Vagina (tissue), 2 donors: ENCODE results near the gene GATA3. TPM values are rescaled to one million over a fixed set of nuclear protein-coding genes. Genes with fewer than 3 reads are reported as not detected.

ENCODE experiments used
- DNase-seq, 2 donors: peaks; one replicate each; pipeline ENCODE4 v3.0.0-alpha.2; 2017; ENCODE audit errors: extremely low spot score in 2 of 2
- H3K27ac ChIP-seq: fragments of 200-600 bp; sonication (generic); one replicate; pipeline ENCODE4 v1.5.1; 2019
- H3K27me3 ChIP-seq: fragments of 200-600 bp; sonication (generic); one replicate; pipeline ENCODE4 v1.5.1; 2019
- H3K36me3 ChIP-seq, 2 donors: fragments of 200-600 bp; sonication (generic); one replicate each; pipeline ENCODE4 v1.5.1; 2017 to 2019
- H3K4me1 ChIP-seq: fragments of 200-600 bp; sonication (generic); one replicate; pipeline ENCODE4 v1.5.1; 2019
- H3K4me3 ChIP-seq, 2 donors: fragments of 200-600 bp; sonication (generic); 1 replicate in 1 of 2; 2 replicates in 1 of 2; pipeline ENCODE4 v1.5.1; 2016 to 2019
- H3K9me3 ChIP-seq: fragments of 200-600 bp; sonication (generic); one replicate; pipeline ENCODE4 v1.5.1; 2019
- POLR2A ChIP-seq, 2 donors: fragments of 450-650 bp; IDR thresholded peaks; one replicate each; pipeline ENCODE4 v1.6.1; 2017; ENCODE audit warnings: antibody characterized with exemption in 2 of 2, mild to moderate bottlenecking in 2 of 2, moderate library complexity in 2 of 2
- POLR2AphosphoS5 ChIP-seq, 2 donors: sonication (generic); formaldehyde crosslinking; IDR thresholded peaks; one replicate each; pipeline ENCODE4 v1.9.0; 2017; ENCODE audit warnings: antibody characterized with exemption in 2 of 2, mild to moderate bottlenecking in 2 of 2, low read depth in 1 of 2; ENCODE audit not compliant: insufficient read depth in 1 of 2
- intact Hi-C: fragments of 100-400 bp; cut with DNase I; formaldehyde crosslinking; loops from one replicate; pipeline ENCODE4 v1.15.1; 2023
- total RNA-seq: library from RNA; depleted of rRNA; stranded (reverse); fragments of >200 nt; gene quantifications from one replicate; pipeline ENCODE4 v1.2.3, GENCODE V29; 2016
- TF ChIP-seq, protein P1 (sequence below), 3 experiments: fragments of 450-650 bp in 2 of 3; fragments of 200-600 bp in 1 of 3; sonication (generic) in 1 of 3; IDR thresholded peaks; one replicate each; pipeline ENCODE4 v1.5.1; 2017 to 2019; ENCODE audit warnings: antibody characterized with exemption in 3 of 3, mild to moderate bottlenecking in 2 of 3, moderate library complexity in 2 of 3

Gene GATA3
- total RNA-seq, 1 donor from 2014 or later: 8.6 TPM

- DNase-seq: no peak
- intact Hi-C loops: no loop called here
- TF ChIP-seq POLR2A (IDR thresholded peaks at IDR 0.05) (no peak), POLR2AphosphoS5 (IDR thresholded peaks at IDR 0.05; ENCODE audit: insufficient read depth in 1 of 2, low read depth in 1 of 2) (no peak)
- TF ChIP-seq, protein P1, sequence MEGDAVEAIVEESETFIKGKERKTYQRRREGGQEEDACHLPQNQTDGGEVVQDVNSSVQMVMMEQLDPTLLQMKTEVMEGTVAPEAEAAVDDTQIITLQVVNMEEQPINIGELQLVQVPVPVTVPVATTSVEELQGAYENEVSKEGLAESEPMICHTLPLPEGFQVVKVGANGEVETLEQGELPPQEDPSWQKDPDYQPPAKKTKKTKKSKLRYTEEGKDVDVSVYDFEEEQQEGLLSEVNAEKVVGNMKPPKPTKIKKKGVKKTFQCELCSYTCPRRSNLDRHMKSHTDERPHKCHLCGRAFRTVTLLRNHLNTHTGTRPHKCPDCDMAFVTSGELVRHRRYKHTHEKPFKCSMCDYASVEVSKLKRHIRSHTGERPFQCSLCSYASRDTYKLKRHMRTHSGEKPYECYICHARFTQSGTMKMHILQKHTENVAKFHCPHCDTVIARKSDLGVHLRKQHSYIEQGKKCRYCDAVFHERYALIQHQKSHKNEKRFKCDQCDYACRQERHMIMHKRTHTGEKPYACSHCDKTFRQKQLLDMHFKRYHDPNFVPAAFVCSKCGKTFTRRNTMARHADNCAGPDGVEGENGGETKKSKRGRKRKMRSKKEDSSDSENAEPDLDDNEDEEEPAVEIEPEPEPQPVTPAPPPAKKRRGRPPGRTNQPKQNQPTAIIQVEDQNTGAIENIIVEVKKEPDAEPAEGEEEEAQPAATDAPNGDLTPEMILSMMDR (IDR thresholded peaks at IDR 0.05): no peak
- Histone ChIP-seq H3K27me3 (no peaks in the 10 kb centered on the region), H3K36me3 (no peaks in the 10 kb centered on the region), H3K27ac (no peak overlapping the region), H3K4me3 (no peak overlapping the region), H3K4me1 (no peaks in the 10 kb centered on the region), H3K9me3 (no peaks in the 10 kb centered on the region)
Measured at GRCh38 chr10:8121201-8121890, 66.9 kb downstream of the GATA3 start.

DNA sequence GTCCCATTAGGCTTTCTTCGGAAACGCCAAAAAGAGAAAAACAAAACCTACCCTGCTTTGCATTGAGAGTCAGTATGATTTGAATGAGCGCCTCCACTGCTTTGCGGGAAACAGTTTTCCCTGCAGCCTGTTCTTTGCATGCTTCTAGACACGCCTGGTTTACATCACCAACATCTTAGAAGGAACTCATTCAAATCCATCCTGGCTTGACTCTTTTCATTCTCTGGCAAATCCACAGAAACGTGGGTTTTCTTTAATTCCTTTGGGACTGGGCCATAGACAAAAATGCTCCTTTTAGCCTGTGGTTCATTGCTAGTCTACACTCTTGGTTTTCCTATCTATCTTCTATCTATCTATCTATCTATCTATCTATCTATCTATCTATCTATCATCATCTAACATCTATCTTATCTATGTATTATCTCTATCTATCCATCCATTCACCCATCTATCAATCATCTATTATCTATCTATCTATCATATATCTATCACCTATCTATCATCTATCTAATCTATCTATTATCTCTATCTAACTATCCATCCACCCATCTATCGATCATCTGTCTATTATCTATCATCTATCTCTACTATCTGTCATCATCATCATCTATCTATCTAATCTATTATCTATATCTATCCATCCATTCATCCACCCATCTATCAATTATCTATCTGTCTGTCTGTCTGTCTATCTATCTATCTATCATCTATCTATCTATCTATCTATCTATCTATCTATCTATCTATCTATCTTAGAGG lies 68.3 kb downstream of the GATA3 start:
- Histone ChIP-seq H3K36me3 (no peaks in the 10 kb centered on the region), H3K4me3 (no peak overlapping the region), H3K4me1 (peaks cover 7% of the 10 kb centered on the region), H3K27me3 (no peaks in the 10 kb centered on the region), H3K9me3 (no peaks in the 10 kb centered on the region), H3K27ac (no peak overlapping the region)
- DNase-seq: no peak
- no peak for TF ChIP-seq POLR2A (IDR thresholded peaks at IDR 0.05)
- TF ChIP-seq, protein P1 (IDR thresholded peaks at IDR 0.05): no peak
- TF ChIP-seq POLR2AphosphoS5 (IDR thresholded peaks at IDR 0.05; ENCODE audit: insufficient read depth in 1 of 2, low read depth in 1 of 2): no peak
- intact Hi-C loops: no loop called here

DNA sequence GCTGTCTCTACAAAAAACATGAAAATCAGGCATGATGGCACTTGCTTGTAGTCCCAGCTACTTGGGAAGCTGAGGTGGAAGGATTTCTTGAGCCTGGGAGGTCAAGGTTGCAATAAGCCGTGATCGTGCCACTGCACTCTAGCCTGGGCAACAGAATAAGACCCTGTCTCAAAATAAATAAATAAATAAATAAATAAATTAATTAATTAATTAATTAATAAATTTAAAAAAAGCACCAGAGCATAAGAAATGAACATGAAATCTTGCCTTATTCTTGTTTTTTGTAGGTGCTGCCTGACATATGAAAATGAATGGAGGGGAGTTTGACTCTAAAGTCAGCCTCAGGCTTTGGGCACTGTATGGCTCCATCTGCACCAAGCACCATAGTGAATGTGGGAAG lies 69.9 kb downstream of the GATA3 start:
- no peaks in the 10 kb centered on the region for H3K27me3 ChIP-seq
- TF ChIP-seq POLR2AphosphoS5 (IDR thresholded peaks at IDR 0.05; ENCODE audit: insufficient read depth in 1 of 2, low read depth in 1 of 2): no peak
- TF ChIP-seq, protein P1 (IDR thresholded peaks at IDR 0.05): no peak
- TF ChIP-seq POLR2A (IDR thresholded peaks at IDR 0.05): no peak
- H3K4me3 ChIP-seq: no peak overlapping the region
- H3K4me1 ChIP-seq: peaks cover 17% of the 10 kb centered on the region
- H3K36me3 ChIP-seq: no peaks in the 10 kb centered on the region
- H3K27ac ChIP-seq: no peak overlapping the region
- intact Hi-C loops: no loop called here
- H3K9me3 ChIP-seq: no peaks in the 10 kb centered on the region
- no peak for DNase-seq

Other genes with a start within 250 kb of the GATA3 start
- gene TAF3, start 236.2 kb upstream of the GATA3 start, total RNA-seq: 9.8 TPM